SK-N-SH treated with all-trans-retinoic acid at 6 μM for 48 hours (cell line): ENCODE measurements around the gene ATXN10.
A peak's percentile ranks its signal among the peaks of the same experiment; 100 is the strongest.

Experiments used
- ATAC-seq: fragments of 200-7000 bp; cut with Tn5 transposase; 3 replicates; pipeline ENCODE4 v1.9.1; 2020; ENCODE audit warnings: mild to moderate bottlenecking, moderate library complexity
- ARNTL ChIP-seq: fragments of 450-650 bp; formaldehyde crosslinking; IDR thresholded peaks from 2 replicates; pipeline ENCODE4 v1.5.0; 2020; ENCODE audit warnings: low read depth, mild to moderate bottlenecking, moderate library complexity, borderline replicate concordance
- BACH2 ChIP-seq: fragments of 250-450 bp; sonication (Bioruptor Pico); IDR thresholded peaks from 2 replicates; pipeline ENCODE4 v1.9.0; 2021; ENCODE audit warnings: mild to moderate bottlenecking, borderline replicate concordance
- CSDC2 ChIP-seq: fragments of 250-450 bp; sonication (Bioruptor Pico); IDR thresholded peaks from 2 replicates; pipeline ENCODE4 v1.5.0; 2020; ENCODE audit warnings: mild to moderate bottlenecking, moderate library complexity
- CSRNP3 ChIP-seq: fragments of 250-450 bp; sonication (Bioruptor Pico); IDR thresholded peaks from 2 replicates; pipeline ENCODE4 v1.5.1; 2021; ENCODE audit warnings: mild to moderate bottlenecking, moderate library complexity
- ESRRG ChIP-seq: fragments of 250-450 bp; sonication (Bioruptor Pico); IDR thresholded peaks from 2 replicates; pipeline ENCODE4 v1.6.1; 2021; ENCODE audit warnings: mild to moderate bottlenecking
- GLIS3 ChIP-seq: fragments of 250-450 bp; sonication (Bioruptor Pico); IDR thresholded peaks from 2 replicates; pipeline ENCODE4 v1.5.0; 2020; ENCODE audit warnings: mild to moderate bottlenecking, moderate library complexity
- OSR1 ChIP-seq: fragments of 250-450 bp; sonication (Bioruptor Pico); IDR thresholded peaks from 2 replicates; pipeline ENCODE4 v1.8.0; 2022; ENCODE audit warnings: moderate library complexity, mild to moderate bottlenecking, inconsistent platforms
- POU6F1 ChIP-seq: fragments of 250-450 bp; sonication (Bioruptor Pico); IDR thresholded peaks from 2 replicates; pipeline ENCODE4 v1.8.0; 2021; ENCODE audit warnings: low read depth, mild to moderate bottlenecking, moderate library complexity, borderline replicate concordance
- PPARA ChIP-seq: fragments of 250-450 bp; sonication (Bioruptor Pico); IDR thresholded peaks from 2 replicates; pipeline ENCODE4 v1.5.0; 2020; ENCODE audit warnings: mild to moderate bottlenecking, borderline replicate concordance
- RARB ChIP-seq: fragments of 250-450 bp; sonication (Bioruptor Pico); IDR thresholded peaks from 2 replicates; pipeline ENCODE4 v1.8.0; 2021; ENCODE audit warnings: mild to moderate bottlenecking, moderate library complexity
- SNAI2 ChIP-seq: fragments of 250-450 bp; sonication (Bioruptor Pico); IDR thresholded peaks from 2 replicates; pipeline ENCODE4 v1.5.0; 2020; ENCODE audit warnings: mild to moderate bottlenecking, moderate library complexity
- TCF4 ChIP-seq: fragments of 250-450 bp; sonication (Bioruptor Pico); IDR thresholded peaks from 2 replicates; pipeline ENCODE4 v1.8.0; 2021; ENCODE audit warnings: mild to moderate bottlenecking, moderate library complexity, borderline replicate concordance
- TOX ChIP-seq: fragments of 250-450 bp; sonication (Bioruptor Pico); IDR thresholded peaks from 2 replicates; pipeline ENCODE4 v1.8.0; 2021; ENCODE audit warnings: mild to moderate bottlenecking, moderate library complexity, borderline replicate concordance
- TSHZ2 ChIP-seq: fragments of 250-450 bp; sonication (Bioruptor Pico); IDR thresholded peaks from 2 replicates; pipeline ENCODE4 v1.5.0; 2020; ENCODE audit warnings: mild to moderate bottlenecking, moderate library complexity
- ZC3H10 ChIP-seq: fragments of 250-450 bp; sonication (Bioruptor Pico); IDR thresholded peaks from 2 replicates; pipeline ENCODE4 v1.5.1; 2021; ENCODE audit warnings: mild to moderate bottlenecking, moderate library complexity
- ZFP3 ChIP-seq: fragments of 250-450 bp; sonication (Bioruptor Pico); IDR thresholded peaks from 2 replicates; pipeline ENCODE4 v1.5.0; 2020; ENCODE audit warnings: mild to moderate bottlenecking, moderate library complexity
- ZFP30 ChIP-seq: fragments of 450-650 bp; formaldehyde crosslinking; IDR thresholded peaks from 2 replicates; pipeline ENCODE4 v1.5.0; 2022; ENCODE audit warnings: mild to moderate bottlenecking, moderate library complexity
- ZNF565 ChIP-seq: fragments of 450-650 bp; formaldehyde crosslinking; conservative IDR thresholded peaks from 2 replicates; pipeline ENCODE4 v1.5.0; 2020; ENCODE audit warnings: low read depth, mild to moderate bottlenecking, moderate library complexity
- ZNF70 ChIP-seq: fragments of 450-650 bp; formaldehyde crosslinking; IDR thresholded peaks from 2 replicates; pipeline ENCODE4 v1.5.0; 2020; ENCODE audit warnings: mild to moderate bottlenecking, moderate library complexity
- ZNF8 ChIP-seq: fragments of 450-650 bp; formaldehyde crosslinking; IDR thresholded peaks from 2 replicates; pipeline ENCODE4 v1.5.0; 2020; ENCODE audit warnings: mild to moderate bottlenecking, moderate library complexity

Gene ATXN10

GRCh38 chr22:45867118-45867905 lies 195.7 kb downstream of the ATXN10 start:
- ATAC-seq = peak; percentile 70
- TF ChIP-seq TOX (CRISPR knock-in tag) (no peak), ESRRG (CRISPR knock-in tag) (no peak), BACH2 (no peak), ARNTL (CRISPR knock-in tag) (no peak), ZC3H10 (CRISPR knock-in tag) (no peak), ZFP3 (CRISPR knock-in tag) (no peak), SNAI2 (CRISPR knock-in tag) (no peak), ZNF565 (no peak), PPARA (no peak), POU6F1 (CRISPR knock-in tag) (no peak), ZNF8 (CRISPR knock-in tag) (no peak), OSR1 (CRISPR knock-in tag) (no peak)

- no peak for TF ChIP-seq ZFP30 (CRISPR knock-in tag)
- TF ChIP-seq TOX (CRISPR knock-in tag) = no peak
- TF ChIP-seq OSR1 (CRISPR knock-in tag) = no peak
- TF ChIP-seq ARNTL (CRISPR knock-in tag) = no peak
- TF ChIP-seq ZNF8 (CRISPR knock-in tag) = no peak
- TF ChIP-seq CSDC2 (CRISPR knock-in tag) = no peak
- no peak for TF ChIP-seq ZC3H10 (CRISPR knock-in tag)
- TF ChIP-seq CSRNP3 (CRISPR knock-in tag) = no peak
- TF ChIP-seq POU6F1 (CRISPR knock-in tag) = no peak
- TF ChIP-seq RARB (CRISPR knock-in tag) = no peak
- no peak for TF ChIP-seq PPARA
- no peak for TF ChIP-seq TSHZ2 (CRISPR knock-in tag)
- no peak for TF ChIP-seq GLIS3 (CRISPR knock-in tag)
- TF ChIP-seq TCF4 = no peak
- no peak for TF ChIP-seq ZNF70 (CRISPR knock-in tag)
- no peak for TF ChIP-seq ESRRG (CRISPR knock-in tag)
- ATAC-seq = no peak
Measured at GRCh38 chr22:45867906-45868555, 196.4 kb downstream of the ATXN10 start.

- TF ChIP-seq TCF4 (no peak), ZC3H10 (CRISPR knock-in tag) (no peak), TOX (CRISPR knock-in tag) (no peak), ZNF70 (CRISPR knock-in tag) (no peak), ZNF8 (CRISPR knock-in tag) (no peak)
- TF ChIP-seq, all 23 proteins: peak for 0
Measured at GRCh38 chr22:45868571-45869339, 197.1 kb downstream of the ATXN10 start.

More at GRCh38 chr22:45868571-45869339, 197.1 kb downstream of the ATXN10 start:
- no peak for ATAC-seq
